ENCODE measurements around the gene RAB37.

RAB37 gene

GRCh38 chr17:74736513-74737298 lies at the start of gene RAB37:
Gene RAB37 (plus strand): TSS chr17:74737256. CDS start chr17:74737273, 17 bp downstream.
- DNase-seq, result no peak

- DNase-seq, result no peak
These were observed 49.2 kb upstream of the RAB37 start for GRCh38 chr17:74687886-74688285.

- DNase-seq, result no peak
These were observed 46.6 kb upstream of the RAB37 start for GRCh38 chr17:74690409-74690825.

GRCh38 chr17:74691151-74691550 lies 45.9 kb upstream of the RAB37 start:
- DNase-seq, result no peak

- DNase-seq, result no peak
These were observed 43.0 kb upstream of the RAB37 start for GRCh38 chr17:74694081-74694480.

GRCh38 chr17:74695629-74696028 lies 41.4 kb upstream of the RAB37 start:
- no peak for DNase-seq

GRCh38 chr17:74697515-74697914 lies 39.5 kb upstream of the RAB37 start:
- no peak for DNase-seq

GRCh38 chr17:74698069-74698468 lies 39.0 kb upstream of the RAB37 start:
- DNase-seq, result no peak

- DNase-seq, result no peak
These were observed 37.8 kb upstream of the RAB37 start for GRCh38 chr17:74699236-74699635.

- no peak for DNase-seq
These were observed 34.8 kb upstream of the RAB37 start for GRCh38 chr17:74702116-74702871.

GRCh38 chr17:74703311-74703710 lies 33.7 kb upstream of the RAB37 start:
- DNase-seq, result no peak

GRCh38 chr17:74704544-74704943 lies 32.5 kb upstream of the RAB37 start:
- no peak for DNase-seq

GRCh38 chr17:74711058-74711824 lies 25.8 kb upstream of the RAB37 start:
- no peak for DNase-seq

GRCh38 chr17:74712301-74712700 lies 24.8 kb upstream of the RAB37 start:
- DNase-seq, result no peak

- no peak for DNase-seq
These were observed 24.3 kb upstream of the RAB37 start, which contains the start of gene CD300LF for GRCh38 chr17:74712756-74713155. Gene CD300LF (minus strand): TSS chr17:74712923. CDS start chr17:74712866, 57 bp downstream.

- no peak for DNase-seq
These were observed 23.8 kb upstream of the RAB37 start for GRCh38 chr17:74713171-74713755.

GRCh38 chr17:74715144-74715543 lies 21.9 kb upstream of the RAB37 start:
- DNase-seq, result peak; percentile 63

- DNase-seq, result no peak
These were observed 16.6 kb upstream of the RAB37 start for GRCh38 chr17:74720506-74720905.

- no peak for DNase-seq
These were observed 14.3 kb upstream of the RAB37 start for GRCh38 chr17:74722782-74723181.

GRCh38 chr17:74723891-74724290 lies 13.2 kb upstream of the RAB37 start:
- no peak for DNase-seq

GRCh38 chr17:74725111-74725510 lies 11.9 kb upstream of the RAB37 start:
- no peak for DNase-seq

- no peak for DNase-seq
These were observed 8.9 kb upstream of the RAB37 start for GRCh38 chr17:74728033-74728701.
